GM23248 (cell line): Measurements from ENCODE around the gene GPR176. TPM values are rescaled to one million over a fixed set of nuclear protein-coding genes. Genes with fewer than 3 reads are reported as not detected.

Experiments used
- DNase-seq: peaks from one replicate; pipeline ENCODE4 v3.0.0-alpha.2; 2015
- H2AFZ ChIP-seq: fragments of 200-600 bp; sonication (generic); 2 replicates; pipeline ENCODE4 v1.6.1; 2016; ENCODE audit warnings: antibody characterized with exemption
- H3F3A ChIP-seq: fragments of 200-600 bp; sonication (generic); 2 replicates; pipeline ENCODE4 v1.6.1; 2016; ENCODE audit warnings: mild to moderate bottlenecking, antibody characterized with exemption, mixed run types; ENCODE audit not compliant: insufficient read depth
- H3K27ac ChIP-seq: fragments of 200-600 bp; sonication (generic); 2 replicates; pipeline ENCODE4 v1.5.1; 2016; ENCODE audit warnings: mild to moderate bottlenecking
- H3K27me3 ChIP-seq: fragments of 200-600 bp; sonication (generic); replicated peaks from 2 replicates; pipeline ENCODE4 v1.6.1; 2016; ENCODE audit warnings: mild to moderate bottlenecking; ENCODE audit not compliant: insufficient read depth
- H3K36me3 ChIP-seq: fragments of 200-600 bp; sonication (generic); 2 replicates; pipeline ENCODE4 v1.6.1; 2016; ENCODE audit warnings: low read depth, mild to moderate bottlenecking
- H3K4me1 ChIP-seq: fragments of 200-600 bp; sonication (generic); 2 replicates; pipeline ENCODE4 v1.6.1; 2016; ENCODE audit warnings: mild to moderate bottlenecking; ENCODE audit not compliant: insufficient read depth
- H3K4me2 ChIP-seq: fragments of 200-600 bp; sonication (generic); one replicate; pipeline ENCODE4 v1.6.1; 2016; ENCODE audit warnings: mild to moderate bottlenecking; ENCODE audit not compliant: unreplicated experiment
- H3K4me3 ChIP-seq: fragments of 200-600 bp; sonication (generic); 2 replicates; pipeline ENCODE4 v1.5.1; 2016; ENCODE audit warnings: mild to moderate bottlenecking
- H3K79me2 ChIP-seq: fragments of 200-600 bp; sonication (generic); 2 replicates; pipeline ENCODE4 v1.6.1; 2016; ENCODE audit warnings: mild to moderate bottlenecking; ENCODE audit not compliant: insufficient read depth
- H3K9ac ChIP-seq: fragments of 200-600 bp; sonication (generic); 2 replicates; pipeline ENCODE4 v1.6.1; 2016; ENCODE audit warnings: mild to moderate bottlenecking
- H3K9me2 ChIP-seq: fragments of 200-600 bp; sonication (generic); 2 replicates; pipeline ENCODE4 v1.6.1; 2016; ENCODE audit warnings: mixed run types, mild to moderate bottlenecking, moderate library complexity; ENCODE audit not compliant: insufficient read depth
- H3K9me3 ChIP-seq: fragments of 200-600 bp; sonication (generic); one replicate; pipeline ENCODE4 v1.6.1; 2017; ENCODE audit warnings: low read depth
- H4K20me1 ChIP-seq: fragments of 200-600 bp; sonication (generic); 2 replicates; pipeline ENCODE4 v1.6.0; 2016; ENCODE audit not compliant: insufficient read depth
- EZH2 ChIP-seq: fragments of 200-600 bp; sonication (generic); IDR thresholded peaks from 2 replicates; pipeline ENCODE4 v1.6.1; 2018; ENCODE audit warnings: antibody characterized with exemption, mild to moderate bottlenecking; ENCODE audit not compliant: insufficient read depth, poor library complexity, severe bottlenecking
- EZH2phosphoT487 ChIP-seq: fragments of 200-600 bp; sonication (generic); IDR thresholded peaks from 2 replicates; pipeline ENCODE4 v1.6.1; 2018; ENCODE audit warnings: antibody characterized with exemption, moderate library complexity, mild to moderate bottlenecking, low read depth; ENCODE audit not compliant: insufficient read depth
- WGBS, 2 experiments: methylation state at CpG; one replicate each; pipeline ENCODE4 v1.1.6; 2015 to 2017; ENCODE audit warnings: low lambda C conversion rate in 2 of 2, low coverage in 1 of 2; ENCODE audit errors: missing lambda C conversion rate in 2 of 2; 5-methylcytosine and 5-hydroxymethylcytosine counted together
- in situ Hi-C: fragments of 300-500 bp; cut with MboI; formaldehyde crosslinking; loops from 2 replicates; pipeline ENCODE4 v1.15.0; 2020
- polyA plus RNA-seq: library from polyadenylated mRNA; unstranded; fragments of >200 nt; fragmentation: Nextera tagmentation; extraction: Ambion mirVana; gene quantifications from 2 replicates; pipeline ENCODE4 v1.2.1, GENCODE V29; 2016
- total RNA-seq: library from RNA; depleted of rRNA; stranded (reverse); fragments of >200 nt; shearing (Covaris generic); gene quantifications from 2 replicates; pipeline ENCODE4 v1.2.3, GENCODE V29; 2014

The GPR176 gene
- total and polyA plus RNA-seq, 2 experiments from 2014 or later = 161 to 254 TPM

DNA sequence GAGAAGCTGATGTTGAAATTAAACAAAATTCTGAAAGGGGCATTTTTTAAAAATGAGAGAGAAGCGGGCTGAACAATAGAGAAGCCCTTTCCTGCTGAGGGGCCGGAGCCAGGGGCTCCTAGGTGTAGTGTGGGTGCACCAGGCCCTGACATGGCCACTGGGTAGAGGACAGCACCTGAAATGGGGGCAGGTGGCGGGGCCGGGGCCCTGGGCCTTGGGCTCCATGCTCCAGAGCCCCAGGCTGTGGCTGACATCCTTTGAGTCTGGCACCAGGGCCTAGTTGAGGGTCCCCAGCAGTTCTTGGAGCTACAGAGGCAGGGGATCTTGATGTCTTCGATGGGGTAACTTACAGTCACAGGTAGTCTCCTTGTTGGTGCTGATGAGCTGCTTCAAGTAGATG lies 6.5 kb upstream of the GPR176 start:
- TF ChIP-seq EZH2phosphoT487 (no peak), EZH2 (no peak)
- Histone ChIP-seq H3F3A (peaks cover 23% of the 10 kb centered on the region), H3K4me1 (peaks cover 27% of the 10 kb centered on the region), H3K36me3 (no peaks in the 10 kb centered on the region), H3K9me2 (no peaks in the 10 kb centered on the region), H3K4me2 (no peak overlapping the region), H3K9me3 (no peaks in the 10 kb centered on the region), H3K27me3 (no peaks in the 10 kb centered on the region), H3K79me2 (no peaks in the 10 kb centered on the region), H2AFZ (no peak overlapping the region), H3K27ac (no peak overlapping the region), H4K20me1 (no peaks in the 10 kb centered on the region), H3K9ac (no peak overlapping the region), H3K4me3 (no peak overlapping the region)
- in situ Hi-C loops = no loop called here
- WGBS, 2 experiments = 79 to 84% methylated on average over 4 to 5 of the region's 5 CpGs
- no peak for DNase-seq

DNA sequence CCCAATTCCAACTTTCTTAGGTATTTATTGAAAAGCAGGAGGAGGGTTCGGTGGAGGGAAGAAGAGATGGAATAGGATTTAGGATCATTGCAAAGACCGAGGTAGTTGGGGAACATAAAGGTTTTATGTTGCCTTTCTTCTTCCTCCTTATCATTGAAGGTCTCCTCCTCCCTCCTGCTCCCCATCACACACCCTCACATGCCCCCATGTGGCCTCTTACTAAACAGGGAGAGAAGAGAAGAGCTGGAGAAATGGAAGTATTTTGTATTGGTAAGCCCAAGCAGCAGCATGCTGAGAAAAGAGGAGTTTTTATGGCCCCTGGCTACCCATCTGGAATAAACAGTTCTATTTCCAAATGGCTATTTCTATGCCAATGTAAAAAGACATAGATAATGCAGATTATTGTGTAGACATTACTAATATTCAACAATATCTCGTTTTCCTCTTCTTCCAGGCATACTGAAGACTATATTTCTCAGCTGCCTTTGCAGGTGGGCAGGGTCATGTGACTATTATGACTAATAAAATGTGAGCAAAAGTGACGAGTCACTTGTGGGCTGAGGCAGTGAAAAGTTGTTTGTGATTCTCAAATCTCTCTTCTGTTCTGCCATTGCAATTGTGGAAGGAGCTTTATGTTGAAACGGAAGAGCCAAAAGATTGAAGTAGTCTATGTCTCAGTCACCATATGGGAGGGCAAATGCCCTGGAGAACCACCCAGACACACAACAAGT lies 5.2 kb upstream of the GPR176 start:
- Histone ChIP-seq H3K27me3 (no peaks in the 10 kb centered on the region), H3K27ac (peak overlapping the region; percentile 21; the same call in 1 of the 2 replicates), H3K36me3 (no peaks in the 10 kb centered on the region), H3K9me2 (no peaks in the 10 kb centered on the region), H3K79me2 (no peaks in the 10 kb centered on the region), H3F3A (peaks cover 23% of the 10 kb centered on the region), H3K9me3 (no peaks in the 10 kb centered on the region), H4K20me1 (no peaks in the 10 kb centered on the region), H3K9ac (no peak overlapping the region), H3K4me3 (no peak overlapping the region), H3K4me2 (peak overlapping the region; percentile 18), H2AFZ (peak overlapping the region; percentile 69), H3K4me1 (peaks cover 33% of the 10 kb centered on the region)
- TF ChIP-seq EZH2 (no peak), EZH2phosphoT487 (no peak)
- in situ Hi-C loops = no loop called here
- peak; percentile 66 for DNase-seq
- WGBS, 2 experiments = 52 to 65% methylated on average over 5 of the region's 5 CpGs

DNA sequence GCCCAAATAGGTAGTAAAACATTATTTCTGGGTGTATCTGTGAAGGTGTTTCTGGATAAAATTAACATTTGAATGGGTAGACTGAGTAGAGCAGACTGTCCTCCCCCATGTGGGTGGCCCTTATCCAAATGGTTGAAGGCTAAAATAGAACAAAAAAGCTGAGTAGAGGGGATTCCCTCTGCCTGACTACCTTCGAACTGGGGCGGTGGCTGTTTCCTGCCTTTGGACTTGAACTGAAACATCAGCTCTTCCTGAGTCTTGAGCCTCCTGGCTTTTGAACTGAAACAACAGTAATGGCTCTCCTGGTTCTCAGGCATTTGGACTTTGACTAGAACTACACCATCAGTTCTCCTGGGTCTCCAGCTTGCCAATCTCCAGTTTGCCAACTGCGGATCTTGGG lies 4.4 kb upstream of the GPR176 start:
- in situ Hi-C loops = no loop called here
- WGBS, 2 experiments = 98 to 99% methylated on average over 3 of the region's 3 CpGs
- TF ChIP-seq EZH2phosphoT487 (no peak), EZH2 (no peak)

DNA sequence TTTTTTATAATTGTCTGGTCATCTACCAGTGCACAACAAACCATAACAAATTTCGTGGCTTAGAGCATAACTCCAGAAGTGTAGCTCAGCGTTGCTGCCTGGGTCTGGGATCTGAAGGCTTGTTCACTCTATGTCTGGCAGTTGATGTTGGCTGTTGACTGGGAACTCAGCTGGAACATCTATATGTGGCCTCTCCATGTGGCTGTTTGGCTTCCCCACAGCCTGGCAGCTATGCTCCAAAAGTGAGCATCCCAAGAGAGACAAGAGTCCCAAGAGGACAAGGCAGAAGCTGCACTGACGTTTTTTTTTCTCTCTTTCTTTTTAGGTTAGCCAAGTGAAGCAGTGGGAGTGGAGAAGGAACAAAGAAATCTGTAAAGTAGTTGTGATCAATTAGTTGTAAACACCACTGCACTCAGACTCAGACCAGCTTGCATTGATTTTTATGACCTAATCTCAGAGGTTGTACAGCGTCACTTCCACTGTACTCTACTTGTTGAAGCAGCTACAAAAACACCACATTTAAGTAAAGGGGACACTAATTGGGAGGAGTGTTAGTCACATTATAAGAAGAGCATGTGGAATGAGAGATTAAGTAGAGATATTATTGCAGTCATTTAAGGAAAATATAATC lies 2.5 kb upstream of the GPR176 start:
- peaks cover 21% of the 10 kb centered on the region for H3K79me2 ChIP-seq
- DNase-seq = peak; percentile 37
- H2AFZ ChIP-seq = peak overlapping the region; percentile 76
- no peaks in the 10 kb centered on the region for H3K27me3 ChIP-seq
- WGBS, 2 experiments = 11 to 19% methylated on average over 4 of the region's 4 CpGs
- no peaks in the 10 kb centered on the region for H3K9me3 ChIP-seq
- TF ChIP-seq EZH2phosphoT487 (no peak), EZH2 (no peak)
- no peaks in the 10 kb centered on the region for H4K20me1 ChIP-seq
- peaks cover 30% of the 10 kb centered on the region for H3F3A ChIP-seq
- H3K4me3 ChIP-seq = no peak overlapping the region
- no peaks in the 10 kb centered on the region for H3K9me2 ChIP-seq
- H3K4me1 ChIP-seq = peaks cover 40% of the 10 kb centered on the region
- peak overlapping the region; percentile 18 for H3K27ac ChIP-seq
- no peaks in the 10 kb centered on the region for H3K36me3 ChIP-seq
- H3K9ac ChIP-seq = no peak overlapping the region
- in situ Hi-C loops = no loop called here
- H3K4me2 ChIP-seq = peak overlapping the region; percentile 5

More for the DNA sequence above, 4.4 kb upstream of the GPR176 start:
- Histone ChIP-seq H3K9me2 (no peaks in the 10 kb centered on the region), H3K4me1 (peaks cover 33% of the 10 kb centered on the region), H3F3A (peaks cover 23% of the 10 kb centered on the region), H4K20me1 (no peaks in the 10 kb centered on the region), H3K36me3 (no peaks in the 10 kb centered on the region), H3K9ac (no peak overlapping the region), H3K27ac (no peak overlapping the region), H3K4me2 (no peak overlapping the region), H3K27me3 (no peaks in the 10 kb centered on the region), H2AFZ (no peak overlapping the region), H3K4me3 (no peak overlapping the region), H3K9me3 (no peaks in the 10 kb centered on the region), H3K79me2 (peaks cover 5% of the 10 kb centered on the region; the same call in 1 of the 2 replicates)
- no peak for DNase-seq
